Trophoblast cell (in vitro differentiated cells and primary cell): ENCODE data around the gene ZMAT5.
A peak's percentile ranks its signal among the peaks of the same experiment; 100 is the strongest.

Experiments
- DNase-seq, 2 donors: peaks; one replicate each; pipeline ENCODE4 v3.0.0-alpha.2; 2016
- H2AFZ ChIP-seq: 2 replicates; pipeline ENCODE4 v1.6.1; 2013; ENCODE audit warnings: low read length, moderate library complexity, mild to moderate bottlenecking; ENCODE audit not compliant: insufficient read depth, poor library complexity
- H2AK5ac ChIP-seq: 2 replicates; pipeline ENCODE4 v1.6.1; 2013; ENCODE audit warnings: mild to moderate bottlenecking, low read length
- H2BK120ac ChIP-seq: 2 replicates; pipeline ENCODE4 v1.6.1; 2013; ENCODE audit warnings: low read length, mild to moderate bottlenecking, moderate library complexity; ENCODE audit not compliant: insufficient read depth, poor library complexity
- H2BK12ac ChIP-seq: 2 replicates; pipeline ENCODE4 v1.6.1; 2013; ENCODE audit warnings: mild to moderate bottlenecking, low read length, moderate library complexity
- H2BK5ac ChIP-seq: 2 replicates; pipeline ENCODE4 v1.6.1; 2013; ENCODE audit warnings: low read length, low read depth, moderate library complexity, mild to moderate bottlenecking; ENCODE audit not compliant: poor library complexity
- H3K14ac ChIP-seq: 2 replicates; pipeline ENCODE4 v1.6.1; 2013; ENCODE audit warnings: mild to moderate bottlenecking, low read length
- H3K18ac ChIP-seq: 2 replicates; pipeline ENCODE4 v1.6.1; 2013; ENCODE audit warnings: mild to moderate bottlenecking, low read length
- H3K23ac ChIP-seq: 2 replicates; pipeline ENCODE4 v1.6.1; 2013; ENCODE audit warnings: low read length
- H3K27ac ChIP-seq: 2 replicates; pipeline ENCODE4 v1.5.1; 2013; ENCODE audit warnings: low read depth, mild to moderate bottlenecking, inconsistent platforms, low read length, moderate library complexity
- H3K27me3 ChIP-seq: 2 replicates; pipeline ENCODE4 v1.6.1; 2013; ENCODE audit warnings: inconsistent platforms, mild to moderate bottlenecking, low read length, moderate library complexity; ENCODE audit not compliant: insufficient read depth
- H3K36me3 ChIP-seq, 2 experiments: 1 replicate in 1 of 2; 2 replicates in 1 of 2; pipeline ENCODE4 v1.6.1; 2013; ENCODE audit warnings: low read length in 2 of 2, mild to moderate bottlenecking in 2 of 2, moderate library complexity in 1 of 2; ENCODE audit not compliant: insufficient read depth in 2 of 2, control insufficient read depth in 1 of 2
- H3K4ac ChIP-seq: 2 replicates; pipeline ENCODE4 v1.6.1; 2013; ENCODE audit warnings: low read depth, mild to moderate bottlenecking, low read length, moderate library complexity
- H3K4me1 ChIP-seq, 2 experiments: 1 replicate in 1 of 2; 2 replicates in 1 of 2; pipeline ENCODE4 v1.6.1; 2013; ENCODE audit warnings: low read length in 2 of 2, mild to moderate bottlenecking in 2 of 2, moderate library complexity in 1 of 2; ENCODE audit not compliant: insufficient read depth in 2 of 2, control insufficient read depth in 1 of 2
- H3K4me2 ChIP-seq: 2 replicates; pipeline ENCODE4 v1.6.1; 2013; ENCODE audit warnings: inconsistent platforms, mild to moderate bottlenecking, low read length, moderate library complexity
- H3K4me3 ChIP-seq: 2 replicates; pipeline ENCODE4 v1.5.1; 2013; ENCODE audit warnings: mild to moderate bottlenecking, low read depth, low read length, inconsistent platforms
- H3K79me1 ChIP-seq: one replicate; pipeline ENCODE4 v1.6.1; 2013; ENCODE audit warnings: low read length
- H3K79me2 ChIP-seq: 2 replicates; pipeline ENCODE4 v1.6.1; 2013; ENCODE audit warnings: low read length, mild to moderate bottlenecking; ENCODE audit not compliant: control insufficient read depth, insufficient read depth, poor library complexity
- H3K9ac ChIP-seq: 2 replicates; pipeline ENCODE4 v1.6.1; 2013; ENCODE audit warnings: mild to moderate bottlenecking, low read length
- H3K9me3 ChIP-seq: 2 replicates; pipeline ENCODE4 v1.6.1; 2013; ENCODE audit warnings: low read depth, mild to moderate bottlenecking, control low read depth, inconsistent platforms, low read length; ENCODE audit not compliant: insufficient read depth
- H4K12ac ChIP-seq: 2 replicates; pipeline ENCODE4 v1.6.1; 2013; ENCODE audit warnings: low read depth, mild to moderate bottlenecking, low read length, moderate library complexity
- H4K8ac ChIP-seq: 2 replicates; pipeline ENCODE4 v1.6.1; 2013; ENCODE audit warnings: low read depth, mild to moderate bottlenecking, low read length, moderate library complexity
- H4K91ac ChIP-seq: one replicate; pipeline ENCODE4 v1.6.1; 2013; ENCODE audit warnings: low read depth, mild to moderate bottlenecking, low read length, moderate library complexity
- WGBS: extraction: QIAGEN DNeasy Blood & Tissue Kit; methylation state at CpG from one replicate; pipeline ENCODE4 v1.1.7; 2013; ENCODE audit warnings: missing lambda C conversion rate; ENCODE audit not compliant: insufficient read length, insufficient coverage; ENCODE audit errors: extremely low coverage; 5-methylcytosine and 5-hydroxymethylcytosine counted together

The ZMAT5 gene

DNA sequence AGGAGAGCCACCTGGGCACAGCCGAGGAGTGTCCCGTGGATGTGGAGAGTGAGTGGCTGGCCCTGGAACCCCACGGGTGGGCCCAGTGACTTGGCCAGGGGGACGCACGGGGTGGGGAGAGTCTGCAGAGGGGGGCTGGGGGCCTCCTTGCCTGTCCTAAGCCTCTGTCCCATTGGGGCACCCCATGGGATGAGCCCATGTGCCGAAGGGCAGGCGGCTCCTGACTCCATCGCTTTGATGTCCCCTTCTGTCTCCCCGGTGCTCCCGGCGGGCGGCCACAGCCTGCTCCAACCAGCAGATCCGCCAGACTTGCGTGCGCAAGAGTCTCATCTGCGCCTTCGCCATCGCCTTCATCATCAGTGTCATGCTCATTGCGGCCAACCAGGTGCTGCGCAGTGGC lies 37.6 kb downstream of the ZMAT5 start:
- no peak overlapping the region for H4K12ac ChIP-seq
- no peak overlapping the region for H2BK12ac ChIP-seq
- H3K36me3 ChIP-seq: peaks cover 0 to 2% of the 10 kb centered on the region in 2 experiments

GRCh38 chr22:29727131-29727523 lies 39.7 kb downstream of the ZMAT5 start:
- no CpG with 5 or more reads among the region's 17 CpGs for WGBS
- Histone ChIP-seq H3K27ac (no peak overlapping the region), H3K9ac (no peak overlapping the region), H4K8ac (no peak overlapping the region), H2BK5ac (no peak overlapping the region), H3K18ac (no peak overlapping the region), H2BK12ac (no peak overlapping the region), H3K27me3 (no peaks in the 10 kb centered on the region), H3K23ac (no peak overlapping the region), H2AK5ac (no peak overlapping the region), H3K36me3 (peaks cover 0 to 2% of the 10 kb centered on the region in 2 experiments), H3K79me2 (no peaks in the 10 kb centered on the region), H4K12ac (no peak overlapping the region), H2AFZ (no peak overlapping the region), H3K4ac (no peak overlapping the region), H2BK120ac (no peak overlapping the region), H3K4me2 (no peak overlapping the region), H3K4me1 (no peaks in the 10 kb centered on the region), H3K79me1 (no peaks in the 10 kb centered on the region), H3K4me3 (no peak overlapping the region), H4K91ac (no peak overlapping the region), H3K14ac (no peak overlapping the region), H3K9me3 (peaks cover 4% of the 10 kb centered on the region)
- DNase-seq: peak in 1 of 2 donors; percentile 8

More for the DNA sequence above, 37.6 kb downstream of the ZMAT5 start:
- Histone ChIP-seq H3K79me1 (no peaks in the 10 kb centered on the region), H3K23ac (no peak overlapping the region), H4K8ac (no peak overlapping the region), H3K18ac (no peak overlapping the region), H3K4me1 (no peaks in the 10 kb centered on the region), H4K91ac (no peak overlapping the region), H3K9me3 (no peaks in the 10 kb centered on the region), H3K4me2 (no peak overlapping the region), H3K4me3 (no peak overlapping the region), H3K14ac (no peak overlapping the region), H2AFZ (no peak overlapping the region), H3K79me2 (no peaks in the 10 kb centered on the region), H3K27ac (no peak overlapping the region), H2AK5ac (no peak overlapping the region), H3K27me3 (no peaks in the 10 kb centered on the region), H2BK5ac (no peak overlapping the region), H3K4ac (no peak overlapping the region), H3K9ac (no peak overlapping the region), H2BK120ac (no peak overlapping the region)
- DNase-seq: no peak
- WGBS: no CpG with 5 or more reads among the region's 20 CpGs

DNA sequence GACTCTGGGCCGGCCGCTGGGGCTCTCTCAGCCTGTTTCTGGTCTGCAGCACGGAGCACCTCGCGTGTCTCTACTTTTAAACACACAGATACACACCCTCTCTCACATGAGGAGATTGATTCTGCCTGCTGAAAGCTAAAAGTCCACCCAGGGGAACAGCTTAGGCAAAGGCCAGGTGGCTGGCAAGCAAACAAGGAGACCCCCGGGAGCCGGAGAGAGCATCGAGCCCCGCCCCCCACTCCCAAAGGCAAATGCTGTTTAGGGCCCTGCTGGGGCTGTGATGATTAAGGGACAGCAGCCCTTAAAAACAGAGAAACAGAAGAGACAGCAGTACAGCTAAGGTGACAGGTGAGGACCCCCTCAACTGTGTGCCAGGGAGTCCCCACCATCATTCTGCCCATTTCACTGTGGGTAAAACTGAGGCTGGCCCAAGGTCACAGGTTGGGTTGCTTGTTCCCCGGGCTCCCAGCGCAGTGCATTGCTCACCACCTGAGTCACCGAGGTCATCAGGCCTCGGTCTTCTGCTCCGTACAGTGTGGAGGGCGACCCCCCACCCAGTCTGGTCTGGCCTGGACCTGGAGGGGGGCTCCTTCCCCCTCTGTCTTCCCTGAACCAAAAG lies 40.2 kb downstream of the ZMAT5 start:
- WGBS: no CpG with 5 or more reads among the region's 15 CpGs
- H3K4me1 ChIP-seq: no peaks in the 10 kb centered on the region

GRCh38 chr22:29726106-29726505 lies 40.7 kb downstream of the ZMAT5 start:
- no CpG with 5 or more reads among the region's 7 CpGs for WGBS
- peaks cover 6% of the 10 kb centered on the region for H3K27me3 ChIP-seq
- no peak overlapping the region for H3K18ac ChIP-seq
- no peak overlapping the region for H4K12ac ChIP-seq
- no peak overlapping the region for H3K4me3 ChIP-seq
- H3K36me3 ChIP-seq: peaks cover 0 to 2% of the 10 kb centered on the region in 2 experiments
- H3K4me2 ChIP-seq: no peak overlapping the region
- H3K23ac ChIP-seq: no peak overlapping the region
- no peak overlapping the region for H3K9ac ChIP-seq
- no peak overlapping the region for H2AK5ac ChIP-seq
- no peak overlapping the region for H4K8ac ChIP-seq
- H3K27ac ChIP-seq: no peak overlapping the region
- H2BK120ac ChIP-seq: no peak overlapping the region
- H3K79me2 ChIP-seq: no peaks in the 10 kb centered on the region
- H2BK12ac ChIP-seq: no peak overlapping the region
- no peak overlapping the region for H3K14ac ChIP-seq
- H3K4me1 ChIP-seq: no peaks in the 10 kb centered on the region
- H3K4ac ChIP-seq: no peak overlapping the region
- H3K9me3 ChIP-seq: peaks cover 4% of the 10 kb centered on the region
- H4K91ac ChIP-seq: no peak overlapping the region
- no peak for DNase-seq
- H2BK5ac ChIP-seq: no peak overlapping the region
- H3K79me1 ChIP-seq: no peaks in the 10 kb centered on the region
- no peak overlapping the region for H2AFZ ChIP-seq

More for the DNA sequence above, 40.2 kb downstream of the ZMAT5 start:
- Histone ChIP-seq H2BK12ac (no peak overlapping the region), H4K91ac (no peak overlapping the region), H3K36me3 (peaks cover 0 to 2% of the 10 kb centered on the region in 2 experiments), H3K4me3 (no peak overlapping the region), H2BK120ac (no peak overlapping the region), H2BK5ac (no peak overlapping the region), H4K8ac (no peak overlapping the region), H4K12ac (no peak overlapping the region), H2AK5ac (no peak overlapping the region), H3K27me3 (peaks cover 2% of the 10 kb centered on the region), H3K79me1 (no peaks in the 10 kb centered on the region), H3K23ac (no peak overlapping the region), H3K4me2 (no peak overlapping the region), H3K4ac (no peak overlapping the region), H3K9ac (no peak overlapping the region), H3K14ac (no peak overlapping the region), H3K9me3 (peaks cover 4% of the 10 kb centered on the region), H3K18ac (no peak overlapping the region), H3K79me2 (no peaks in the 10 kb centered on the region), H2AFZ (no peak overlapping the region), H3K27ac (no peak overlapping the region)
- DNase-seq: no peak
